Vagina (tissue), 2 donors: ENCODE data around the gene SERP1.

Source experiments
- CTCF ChIP-seq, 3 experiments: fragments of 450-650 bp in 2 of 3; fragments of 200-600 bp in 1 of 3; sonication (generic) in 1 of 3; IDR thresholded peaks; one replicate each; pipeline ENCODE4 v1.5.1; 2017 to 2019; ENCODE audit warnings: antibody characterized with exemption in 3 of 3, mild to moderate bottlenecking in 2 of 3, moderate library complexity in 2 of 3
- POLR2A ChIP-seq, 2 donors: fragments of 450-650 bp; IDR thresholded peaks; one replicate each; pipeline ENCODE4 v1.6.1; 2017; ENCODE audit warnings: antibody characterized with exemption in 2 of 2, mild to moderate bottlenecking in 2 of 2, moderate library complexity in 2 of 2
- POLR2AphosphoS5 ChIP-seq, 2 donors: sonication (generic); formaldehyde crosslinking; IDR thresholded peaks; one replicate each; pipeline ENCODE4 v1.9.0; 2017; ENCODE audit warnings: antibody characterized with exemption in 2 of 2, mild to moderate bottlenecking in 2 of 2, low read depth in 1 of 2; ENCODE audit not compliant: insufficient read depth in 1 of 2

GRCh38 chr3:150540991-150541390 lies 5.3 kb downstream of the SERP1 start:
- TF ChIP-seq CTCF (IDR thresholded peaks at IDR 0.05) (no peak), POLR2AphosphoS5 (IDR thresholded peaks at IDR 0.05; ENCODE audit: insufficient read depth in 1 of 2, low read depth in 1 of 2) (no peak), POLR2A (IDR thresholded peaks at IDR 0.05) (no peak)
